GM10266 (cell line): Measurements from ENCODE around the gene PRR15L.
"Not testable (repeated sequence)": the region's sequence is repeated elsewhere in the genome, so short reads cannot be mapped to it uniquely, and the experiment has no call there.

Source experiments
- DNase-seq: peaks from one replicate; pipeline ENCODE4 v3.0.0; 2012; ENCODE audit errors: extremely low spot score
- TF ChIP-seq, protein P1 (sequence below): IDR thresholded peaks from 2 replicates; pipeline ENCODE4 v1.5.1; 2012; ENCODE audit warnings: mild to moderate bottlenecking, low read depth; ENCODE audit not compliant: control insufficient read depth, insufficient read depth; ENCODE audit errors: missing control alignments

PRR15L gene

GRCh38 chr17:47957591-47958490, at the start of gene PRR15L:
Gene PRR15L (minus strand): TSS chr17:47957883. CDS start chr17:47953234, 4,649 bp downstream.
- DNase-seq: no peak
- TF ChIP-seq, protein P1, sequence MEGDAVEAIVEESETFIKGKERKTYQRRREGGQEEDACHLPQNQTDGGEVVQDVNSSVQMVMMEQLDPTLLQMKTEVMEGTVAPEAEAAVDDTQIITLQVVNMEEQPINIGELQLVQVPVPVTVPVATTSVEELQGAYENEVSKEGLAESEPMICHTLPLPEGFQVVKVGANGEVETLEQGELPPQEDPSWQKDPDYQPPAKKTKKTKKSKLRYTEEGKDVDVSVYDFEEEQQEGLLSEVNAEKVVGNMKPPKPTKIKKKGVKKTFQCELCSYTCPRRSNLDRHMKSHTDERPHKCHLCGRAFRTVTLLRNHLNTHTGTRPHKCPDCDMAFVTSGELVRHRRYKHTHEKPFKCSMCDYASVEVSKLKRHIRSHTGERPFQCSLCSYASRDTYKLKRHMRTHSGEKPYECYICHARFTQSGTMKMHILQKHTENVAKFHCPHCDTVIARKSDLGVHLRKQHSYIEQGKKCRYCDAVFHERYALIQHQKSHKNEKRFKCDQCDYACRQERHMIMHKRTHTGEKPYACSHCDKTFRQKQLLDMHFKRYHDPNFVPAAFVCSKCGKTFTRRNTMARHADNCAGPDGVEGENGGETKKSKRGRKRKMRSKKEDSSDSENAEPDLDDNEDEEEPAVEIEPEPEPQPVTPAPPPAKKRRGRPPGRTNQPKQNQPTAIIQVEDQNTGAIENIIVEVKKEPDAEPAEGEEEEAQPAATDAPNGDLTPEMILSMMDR: no peak

GRCh38 chr17:48006936-48007709, 49.4 kb upstream of the PRR15L start:
- no peak for DNase-seq
- TF ChIP-seq, protein P1: no peak

GRCh38 chr17:48004983-48005382, 47.3 kb upstream of the PRR15L start:
- DNase-seq: no peak
- TF ChIP-seq, protein P1: no peak

- DNase-seq: no peak
- TF ChIP-seq, protein P1: no peak
These were observed 45.9 kb upstream of the PRR15L start for GRCh38 chr17:48003417-48004151.

DNA sequence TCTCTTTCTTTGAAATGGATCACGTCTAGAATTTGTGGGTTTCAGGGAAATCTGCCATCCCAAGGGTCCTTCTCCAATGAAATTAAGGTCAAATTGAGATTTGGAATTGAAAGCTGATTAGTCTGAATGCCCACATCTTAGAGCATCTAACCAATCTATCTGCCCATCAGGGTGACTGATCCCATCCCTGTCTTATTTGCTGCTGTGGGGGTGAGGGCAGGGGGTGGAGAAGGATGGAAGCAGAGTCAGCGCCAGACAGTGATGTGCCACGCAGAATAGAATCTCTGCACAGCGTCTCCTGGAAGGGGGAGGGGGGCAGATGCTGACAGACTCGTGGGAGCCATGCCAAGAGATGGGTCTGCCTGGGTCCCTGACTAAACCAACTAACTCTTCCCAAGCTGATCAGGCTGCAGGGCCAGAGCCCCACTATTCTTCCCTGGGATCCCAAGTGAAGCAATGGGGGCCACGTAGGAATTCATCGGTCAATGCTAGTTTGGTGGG, 45.3 kb upstream of the PRR15L start:
- TF ChIP-seq, protein P1: no peak
- DNase-seq: no peak

- TF ChIP-seq, protein P1: no peak
- peak; percentile 71 for DNase-seq
These were observed 44.7 kb upstream of the PRR15L start for GRCh38 chr17:48002266-48002915.

GRCh38 chr17:48001657-48002056, 44.0 kb upstream of the PRR15L start:
- DNase-seq: not testable (repeated sequence)
